Fibroblast of lung (primary cell): ENCODE data around the gene EGF.

Experiments
- EZH2 ChIP-seq: IDR thresholded peaks from 2 replicates; pipeline ENCODE4 v1.5.1; 2012; ENCODE audit warnings: low read length, control low read depth, mild to moderate bottlenecking; ENCODE audit errors: missing control alignments
- TF ChIP-seq, protein P1 (sequence below), 2 donors: IDR thresholded peaks in 1 of 2; conservative IDR thresholded peaks in 1 of 2; 1 replicate in 1 of 2; 2 replicates in 1 of 2; pipeline ENCODE4 v1.5.1; 2011 to 2012; ENCODE audit warnings: low read length in 2 of 2, control low read depth in 1 of 2, inconsistent platforms in 1 of 2, low read depth in 1 of 2, mild to moderate bottlenecking in 1 of 2

DNA sequence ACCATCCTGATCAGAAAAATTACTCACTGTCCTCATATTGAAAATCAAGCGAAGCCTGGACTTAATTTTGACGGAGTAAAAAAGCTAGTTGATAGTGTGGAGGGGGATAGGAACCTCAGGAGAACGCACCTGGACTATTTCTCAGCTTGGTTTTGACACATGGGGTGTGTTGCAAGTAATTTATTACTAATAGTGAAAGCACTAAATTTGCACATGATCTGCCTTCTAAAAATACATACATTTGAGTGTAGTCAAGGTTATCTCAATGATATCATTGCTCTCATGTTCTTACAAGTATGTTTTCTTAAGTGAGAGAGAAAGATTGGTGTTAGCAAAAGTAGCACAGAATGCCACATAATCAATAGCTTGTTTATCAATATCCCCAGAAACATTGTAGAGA is 35.3 kb upstream of the EGF start:
- TF ChIP-seq EZH2: no peak
- TF ChIP-seq, protein P1, sequence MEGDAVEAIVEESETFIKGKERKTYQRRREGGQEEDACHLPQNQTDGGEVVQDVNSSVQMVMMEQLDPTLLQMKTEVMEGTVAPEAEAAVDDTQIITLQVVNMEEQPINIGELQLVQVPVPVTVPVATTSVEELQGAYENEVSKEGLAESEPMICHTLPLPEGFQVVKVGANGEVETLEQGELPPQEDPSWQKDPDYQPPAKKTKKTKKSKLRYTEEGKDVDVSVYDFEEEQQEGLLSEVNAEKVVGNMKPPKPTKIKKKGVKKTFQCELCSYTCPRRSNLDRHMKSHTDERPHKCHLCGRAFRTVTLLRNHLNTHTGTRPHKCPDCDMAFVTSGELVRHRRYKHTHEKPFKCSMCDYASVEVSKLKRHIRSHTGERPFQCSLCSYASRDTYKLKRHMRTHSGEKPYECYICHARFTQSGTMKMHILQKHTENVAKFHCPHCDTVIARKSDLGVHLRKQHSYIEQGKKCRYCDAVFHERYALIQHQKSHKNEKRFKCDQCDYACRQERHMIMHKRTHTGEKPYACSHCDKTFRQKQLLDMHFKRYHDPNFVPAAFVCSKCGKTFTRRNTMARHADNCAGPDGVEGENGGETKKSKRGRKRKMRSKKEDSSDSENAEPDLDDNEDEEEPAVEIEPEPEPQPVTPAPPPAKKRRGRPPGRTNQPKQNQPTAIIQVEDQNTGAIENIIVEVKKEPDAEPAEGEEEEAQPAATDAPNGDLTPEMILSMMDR (conservative IDR thresholded peaks at IDR 0.05 in 1 of 2, IDR thresholded peaks at IDR 0.05 in 1 of 2; ENCODE audit: low read depth in 1 of 2, low read length in 2 of 2): no peak
